Keratinocyte (primary cell): Measurements from ENCODE around the gene TCF19.

ENCODE experiments used
- EZH2 ChIP-seq: IDR thresholded peaks from one replicate; pipeline ENCODE4 v1.6.1; 2012; ENCODE audit warnings: inconsistent platforms, mild to moderate bottlenecking, low read length, moderate library complexity
- TF ChIP-seq, protein P1 (sequence below), 3 experiments: IDR thresholded peaks in 1 of 3; conservative IDR thresholded peaks in 1 of 3; optimal IDR thresholded peaks in 1 of 3; 2 replicates in 2 of 3; 3 replicates in 1 of 3; pipeline versions ENCODE3 to v1.5.1; 2011; ENCODE audit warnings: low read length in 3 of 3, mild to moderate bottlenecking in 3 of 3, moderate library complexity in 2 of 3, control low read depth in 1 of 3, inconsistent platforms in 1 of 3; ENCODE audit not compliant: insufficient read depth in 2 of 3; ENCODE audit errors: extremely low read depth in 1 of 3

DNA sequence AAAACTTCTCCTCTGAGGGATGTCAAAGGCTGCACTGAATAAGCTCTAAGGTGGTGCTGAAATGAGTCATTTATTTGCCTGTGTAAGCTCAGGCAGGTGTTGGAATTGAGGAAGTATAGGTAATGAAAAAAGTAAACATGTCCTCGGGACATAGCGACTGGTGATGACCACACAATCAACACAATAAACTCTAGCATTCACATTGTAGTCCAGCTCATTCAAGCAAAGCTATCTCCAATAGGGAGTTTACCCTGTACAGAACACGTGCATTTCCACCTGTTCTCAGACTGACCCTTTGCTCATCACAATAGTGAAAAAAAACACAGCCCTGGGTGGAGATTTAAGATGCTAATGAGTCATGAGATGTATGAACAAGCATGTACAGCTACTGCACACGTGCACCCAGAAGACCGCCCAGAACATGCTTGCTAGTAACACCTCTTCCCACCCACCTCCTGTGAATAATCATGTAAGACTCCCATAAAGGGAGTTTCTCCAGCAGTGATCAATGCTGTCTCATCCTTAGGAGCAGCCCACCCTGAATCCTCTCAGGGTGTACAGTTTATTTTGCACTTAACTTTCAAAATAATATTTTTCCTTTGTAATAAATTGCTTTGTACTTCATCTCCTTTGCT, 45.1 kb downstream of the TCF19 start:
- TF ChIP-seq, protein P1, sequence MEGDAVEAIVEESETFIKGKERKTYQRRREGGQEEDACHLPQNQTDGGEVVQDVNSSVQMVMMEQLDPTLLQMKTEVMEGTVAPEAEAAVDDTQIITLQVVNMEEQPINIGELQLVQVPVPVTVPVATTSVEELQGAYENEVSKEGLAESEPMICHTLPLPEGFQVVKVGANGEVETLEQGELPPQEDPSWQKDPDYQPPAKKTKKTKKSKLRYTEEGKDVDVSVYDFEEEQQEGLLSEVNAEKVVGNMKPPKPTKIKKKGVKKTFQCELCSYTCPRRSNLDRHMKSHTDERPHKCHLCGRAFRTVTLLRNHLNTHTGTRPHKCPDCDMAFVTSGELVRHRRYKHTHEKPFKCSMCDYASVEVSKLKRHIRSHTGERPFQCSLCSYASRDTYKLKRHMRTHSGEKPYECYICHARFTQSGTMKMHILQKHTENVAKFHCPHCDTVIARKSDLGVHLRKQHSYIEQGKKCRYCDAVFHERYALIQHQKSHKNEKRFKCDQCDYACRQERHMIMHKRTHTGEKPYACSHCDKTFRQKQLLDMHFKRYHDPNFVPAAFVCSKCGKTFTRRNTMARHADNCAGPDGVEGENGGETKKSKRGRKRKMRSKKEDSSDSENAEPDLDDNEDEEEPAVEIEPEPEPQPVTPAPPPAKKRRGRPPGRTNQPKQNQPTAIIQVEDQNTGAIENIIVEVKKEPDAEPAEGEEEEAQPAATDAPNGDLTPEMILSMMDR (optimal IDR thresholded peaks at IDR 0.05 in 1 of 3, IDR thresholded peaks at IDR 0.05 in 1 of 3, conservative IDR thresholded peaks at IDR 0.05 in 1 of 3; ENCODE audit: extremely low read depth in 1 of 3, insufficient read depth in 2 of 3, low read length in 3 of 3), result no peak
- no peak for TF ChIP-seq EZH2
